Myometrial cell (primary cell): ENCODE measurements around the gene GOLGA6L10. TPM values are rescaled to one million over a fixed set of nuclear protein-coding genes. Genes with fewer than 3 reads are reported as not detected.

Experiments used
- total RNA-seq: library from RNA; depleted of rRNA; stranded (reverse); fragments of >200 nt; gene quantifications from 2 replicates; pipeline ENCODE4 v1.2.3, GENCODE V29; 2015

GOLGA6L10 gene, protein sequence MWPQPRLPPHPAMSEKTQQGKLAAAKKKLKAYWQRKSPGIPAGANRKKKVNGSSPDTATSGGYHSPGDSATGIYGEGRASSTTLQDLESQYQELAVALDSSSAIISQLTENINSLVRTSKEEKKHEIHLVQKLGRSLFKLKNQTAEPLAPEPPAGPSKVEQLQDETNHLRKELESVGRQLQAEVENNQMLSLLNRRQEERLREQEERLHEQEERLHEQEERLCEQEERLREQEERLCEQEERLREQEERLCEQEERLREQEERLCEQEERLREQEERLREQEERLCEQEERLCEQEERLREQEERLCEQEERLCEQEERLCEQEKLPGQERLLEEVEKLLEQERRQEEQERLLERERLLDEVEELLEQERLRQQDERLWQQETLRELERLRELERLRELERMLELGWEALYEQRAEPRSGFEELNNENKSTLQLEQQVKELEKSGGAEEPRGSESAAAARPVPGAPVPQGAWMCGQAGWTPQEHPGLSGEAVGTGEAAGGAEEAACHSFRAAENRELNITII
- 0.29 and 1.8 TPM in 2 replicates for total RNA-seq

DNA sequence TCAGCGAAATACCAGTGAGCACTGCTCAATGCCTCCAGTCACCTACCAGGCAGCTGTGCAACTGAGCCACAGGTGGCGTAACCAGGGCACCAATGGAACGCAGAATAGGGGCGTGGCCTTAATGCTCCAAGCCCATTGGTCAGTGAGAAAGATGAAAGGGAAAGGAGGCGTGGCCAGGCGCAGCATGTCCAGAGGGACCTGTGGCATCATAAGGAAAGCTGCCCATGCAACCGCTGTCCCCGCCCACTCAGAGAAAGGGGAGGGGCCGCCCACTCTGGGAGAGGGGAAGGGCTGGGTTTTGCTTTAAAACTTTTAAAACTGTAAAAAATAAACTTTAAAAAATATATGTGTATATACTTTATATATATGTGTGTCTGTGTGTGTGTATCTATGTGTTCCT lies at the start of gene GOLGA6L10:
Gene GOLGA6L10 (minus strand): TSS at position 101 of the 400 bp plus-strand sequence. CDS start 100 bp downstream, at position 1.

Other genes with a start within 250 kb of the GOLGA6L10 start
- gene EFL1, start 86.7 kb downstream of the GOLGA6L10 start, total RNA-seq: 14.9 and 17.3 TPM in 2 replicates
- 0.29 and 0.71 TPM in 2 replicates for gene SAXO2, start 86.7 kb downstream of the GOLGA6L10 start, total RNA-seq
- gene GOLGA6L9, start 80.3 kb upstream of the GOLGA6L10 start, total RNA-seq: under 0.01 and 1.6 TPM in 2 replicates
- gene RPS17, start 191.0 kb upstream of the GOLGA6L10 start, total RNA-seq: 2,812 and 3,029 TPM in 2 replicates